SHP77 treated with DMSO at 0.1 percent for 48 hours (cell line): ENCODE results near the gene CAPNS2.

Experiments used
- DNase-seq: peaks from one replicate; lab custom pipeline; 2025; lab: John Stamatoyannopoulos, UW

CAPNS2 gene

GRCh38 chr16:55566432-55567175 lies at the start of gene CAPNS2:
Gene CAPNS2 (plus strand): TSS chr16:55566684. CDS start chr16:55566757, 73 bp downstream.
- DNase-seq = no peak

DNA sequence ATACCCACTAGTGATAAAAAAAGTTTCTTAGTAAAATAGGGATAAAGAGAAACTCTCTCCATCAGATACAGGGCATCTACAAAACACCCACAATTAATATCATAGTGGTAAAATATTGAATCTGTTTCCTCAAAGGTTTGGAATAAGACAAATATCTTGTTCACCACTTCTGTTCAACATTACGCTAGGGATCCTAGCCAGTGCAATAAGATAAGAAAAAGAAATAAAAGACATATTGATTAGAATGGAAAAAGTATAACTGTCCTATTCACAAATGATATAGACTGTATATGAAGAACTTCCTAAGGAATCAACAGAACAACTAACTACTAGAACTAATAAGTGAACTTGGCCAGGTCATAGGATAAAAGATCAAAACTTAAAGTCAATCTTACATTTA lies 44.7 kb upstream of the CAPNS2 start:
- DNase-seq = no peak

- DNase-seq = no peak
Measured at GRCh38 chr16:55526441-55526840, 40.0 kb upstream of the CAPNS2 start.

DNA sequence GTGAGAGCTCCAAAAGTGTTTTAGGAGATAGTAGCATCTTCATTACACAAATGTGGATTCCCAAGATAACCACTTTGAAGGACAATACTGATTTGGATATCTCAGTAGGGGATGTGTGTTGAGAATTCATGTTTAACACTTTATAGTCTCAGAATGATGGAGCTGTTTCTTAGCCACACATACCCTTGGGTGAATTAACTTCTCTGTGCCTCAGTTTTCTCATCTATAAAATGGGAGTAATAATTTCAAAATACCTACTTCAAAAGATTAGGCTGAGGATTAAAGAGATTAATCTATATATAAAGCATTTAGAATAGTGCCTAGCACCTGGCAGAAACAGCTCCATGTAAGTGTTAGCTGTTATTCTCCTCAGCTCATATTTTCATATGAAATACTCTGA lies 38.6 kb upstream of the CAPNS2 start:
- DNase-seq = no peak

- no peak for DNase-seq
Measured at GRCh38 chr16:55529018-55529417, 37.5 kb upstream of the CAPNS2 start.

DNA sequence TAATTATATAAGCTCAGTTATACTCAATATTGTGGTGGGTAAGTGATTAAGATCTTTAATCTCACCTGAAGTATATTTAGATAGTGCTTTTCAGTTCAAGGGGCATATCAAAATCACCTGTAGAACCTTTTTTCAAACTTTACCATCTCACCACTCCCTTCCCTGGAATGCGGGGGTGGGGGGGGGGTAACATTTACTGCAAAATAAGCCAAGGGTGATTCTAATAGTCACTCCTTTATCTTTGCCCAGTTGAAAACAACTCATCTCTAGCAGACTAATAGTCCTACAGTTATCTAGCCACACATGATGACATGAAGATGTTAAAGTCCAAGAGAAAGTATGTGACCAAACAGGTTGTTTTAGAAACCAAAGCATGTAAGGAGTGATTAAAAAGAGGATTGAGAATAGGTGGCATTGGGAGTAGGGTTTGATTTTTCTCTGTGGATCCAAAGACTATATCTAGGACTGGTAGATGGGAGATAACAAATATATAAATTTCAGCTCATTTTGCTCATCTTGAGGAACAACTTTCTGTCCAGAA lies 36.1 kb upstream of the CAPNS2 start:
- DNase-seq = no peak

GRCh38 chr16:55532227-55532626 lies 34.3 kb upstream of the CAPNS2 start:
- no peak for DNase-seq

GRCh38 chr16:55534756-55535155 lies 31.7 kb upstream of the CAPNS2 start:
- DNase-seq = no peak

GRCh38 chr16:55539049-55539448 lies 27.4 kb upstream of the CAPNS2 start:
- DNase-seq = no peak

GRCh38 chr16:55539488-55539887 lies 27.0 kb upstream of the CAPNS2 start:
- no peak for DNase-seq

GRCh38 chr16:55540221-55540620 lies 26.3 kb upstream of the CAPNS2 start:
- DNase-seq = no peak

DNA sequence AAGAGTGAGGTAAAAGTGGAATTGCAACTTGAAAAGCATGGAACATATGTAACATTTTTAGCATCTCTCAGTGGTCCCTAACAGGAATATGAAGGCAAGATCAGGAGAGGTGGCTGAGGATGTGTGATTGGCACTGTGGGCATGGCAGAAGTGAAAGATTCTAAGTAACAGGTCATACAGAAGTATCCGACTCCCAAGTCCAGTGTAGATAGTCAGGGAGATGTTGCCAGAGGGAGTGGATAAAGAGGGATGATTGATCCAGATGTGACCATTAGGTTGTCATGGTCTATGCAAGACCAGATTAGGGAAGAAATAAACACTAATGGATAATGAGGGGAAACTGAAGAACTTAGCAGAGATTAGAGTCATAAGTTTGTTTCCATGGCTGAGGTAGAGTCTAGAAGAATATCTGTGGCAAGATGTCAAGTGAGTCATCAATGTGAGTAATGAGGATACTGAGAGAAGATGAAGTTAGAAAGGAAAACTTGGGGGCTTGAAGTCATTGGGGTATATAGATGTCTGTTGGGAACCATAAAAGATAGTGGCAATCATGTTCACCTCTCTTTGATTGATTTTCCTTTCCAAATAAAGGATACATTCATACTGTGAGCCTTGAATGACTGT lies 23.9 kb upstream of the CAPNS2 start:
- no peak for DNase-seq

- DNase-seq = no peak
Measured at GRCh38 chr16:55543472-55543871, 23.0 kb upstream of the CAPNS2 start.

DNA sequence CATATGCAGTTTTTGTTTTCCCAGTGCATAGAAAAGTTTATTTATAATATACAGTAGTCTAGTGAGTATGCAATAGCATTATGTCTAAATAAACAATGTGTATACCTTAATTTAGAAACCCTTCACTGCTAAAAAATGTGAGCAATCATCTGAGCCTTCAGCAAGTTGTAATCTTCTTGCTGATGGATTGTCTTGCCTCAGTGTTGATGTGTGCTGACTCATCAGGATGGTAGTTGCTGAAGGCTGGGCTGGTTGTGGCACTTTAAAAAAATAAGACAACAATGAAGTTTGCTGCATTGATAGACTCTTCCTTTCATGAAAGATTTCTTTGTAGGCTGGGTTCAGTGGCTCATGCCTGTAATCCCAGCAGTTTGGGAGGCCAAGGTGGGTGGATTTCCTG lies 13.9 kb upstream of the CAPNS2 start:
- no peak for DNase-seq

- DNase-seq = no peak
Measured at GRCh38 chr16:55555436-55555835, 11.0 kb upstream of the CAPNS2 start.

DNA sequence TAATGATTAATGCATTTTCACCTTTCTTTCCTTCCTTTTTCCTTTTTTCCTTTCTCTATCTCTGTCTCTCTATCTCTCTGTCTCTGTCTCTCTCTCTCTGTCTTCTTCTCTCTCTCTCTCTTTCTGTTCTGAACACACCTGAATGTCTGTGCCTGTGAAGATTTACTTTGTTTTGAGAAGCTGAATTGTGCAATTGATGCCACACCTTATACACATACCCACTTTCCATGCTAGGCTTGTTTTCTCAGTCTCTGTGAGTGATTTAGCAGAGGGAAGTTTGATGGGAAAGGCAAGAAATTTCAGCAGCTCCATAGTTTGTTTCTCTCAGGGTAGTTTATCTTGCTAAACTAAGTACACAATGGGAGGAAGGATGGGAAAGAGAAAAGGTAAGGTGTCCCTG lies 9.3 kb upstream of the CAPNS2 start:
- DNase-seq = no peak

GRCh38 chr16:55559233-55559632 lies 7.3 kb upstream of the CAPNS2 start:
- DNase-seq = no peak

- DNase-seq = no peak
Measured at GRCh38 chr16:55559933-55560516, 6.5 kb upstream of the CAPNS2 start.

GRCh38 chr16:55561319-55561848 lies 5.1 kb upstream of the CAPNS2 start:
- DNase-seq = no peak

DNA sequence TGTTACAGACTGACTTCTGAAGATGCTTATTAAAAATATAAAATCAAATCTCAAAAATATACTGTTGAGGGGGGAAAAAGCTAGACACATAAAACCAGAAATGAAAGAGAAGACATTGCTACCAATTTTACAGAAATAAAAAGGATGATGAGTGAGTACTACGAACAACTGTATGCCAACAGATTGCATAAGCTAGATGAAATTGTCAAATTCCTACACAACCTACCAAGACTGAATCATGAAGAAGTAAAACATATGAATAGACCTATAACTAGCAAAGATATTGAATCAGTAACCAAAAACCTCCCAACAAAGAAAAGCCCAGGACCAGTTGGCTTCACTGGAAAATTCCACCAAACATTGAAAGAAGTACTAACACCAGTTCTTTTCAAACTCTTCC lies 3.5 kb upstream of the CAPNS2 start:
- no peak for DNase-seq

GRCh38 chr16:55563797-55564196 lies 2.7 kb upstream of the CAPNS2 start:
- no peak for DNase-seq

DNA sequence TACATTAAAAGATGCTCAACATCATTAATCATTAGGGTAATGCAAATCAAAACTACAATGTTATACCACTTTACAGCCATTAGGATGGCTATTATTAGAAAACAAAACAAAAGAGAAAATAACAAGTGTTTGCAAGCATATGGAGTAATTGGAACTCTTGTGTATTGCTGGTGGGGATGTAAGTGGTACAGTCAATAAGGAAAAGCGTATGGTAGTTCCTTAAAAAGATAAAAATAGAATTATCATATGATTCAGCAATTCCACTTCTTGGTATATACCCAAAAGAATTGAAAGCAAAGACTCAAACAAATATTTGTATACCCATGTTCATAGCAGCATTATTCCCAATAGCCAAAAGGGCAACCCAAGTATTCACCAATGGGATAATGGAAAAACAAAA lies 1.4 kb upstream of the CAPNS2 start:
- DNase-seq = no peak

DNA sequence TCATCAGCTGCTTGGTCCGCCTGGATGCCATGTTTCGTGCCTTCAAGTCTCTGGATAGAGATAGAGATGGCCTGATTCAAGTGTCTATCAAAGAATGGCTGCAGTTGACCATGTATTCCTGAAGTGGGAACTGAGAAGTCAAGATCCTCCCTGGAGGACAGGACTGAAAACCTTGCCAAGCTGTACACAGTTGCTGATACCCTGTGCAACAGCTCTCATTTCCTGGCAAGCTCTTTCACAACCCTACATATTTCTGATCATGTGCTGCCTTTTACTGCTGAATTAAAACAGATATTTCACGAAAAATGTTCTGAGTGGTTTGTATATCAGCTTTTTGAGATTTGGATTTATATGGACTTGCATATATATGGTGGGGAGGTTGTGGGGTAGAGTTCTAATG lies 898 bp downstream of the CAPNS2 start:
- no peak for DNase-seq
